Kidney epithelial cell (primary cell): ENCODE measurements around the gene WDR38. TPM values are rescaled to one million over a fixed set of nuclear protein-coding genes. Genes with fewer than 3 reads are reported as not detected.
A peak's percentile ranks its signal among the peaks of the same experiment; 100 is the strongest.

Source experiments
- DNase-seq: peaks from one replicate; pipeline ENCODE4 v3.0.0-alpha.2; 2010; ENCODE audit warnings: low read depth
- H3K27me3 ChIP-seq: 2 replicates; pipeline ENCODE4 v1.6.0; 2011; ENCODE audit warnings: low read length; ENCODE audit not compliant: control insufficient read depth, insufficient read depth
- H3K36me3 ChIP-seq: 2 replicates; pipeline ENCODE4 v1.5.1; 2011; ENCODE audit warnings: low read length; ENCODE audit not compliant: control insufficient read depth, insufficient read depth
- H3K4me3 ChIP-seq: 2 replicates; pipeline ENCODE4 v1.5.1; 2011; ENCODE audit warnings: low read depth, mild to moderate bottlenecking, control low read depth, low read length
- CTCF ChIP-seq: IDR thresholded peaks from 2 replicates; pipeline ENCODE4 v1.5.1; 2011; ENCODE audit warnings: mild to moderate bottlenecking, moderate library complexity, low read length, control low read depth, inconsistent platforms; ENCODE audit not compliant: insufficient read depth, poor library complexity, severe bottlenecking
- total RNA-seq: library from RNA; depleted of rRNA; stranded (reverse); fragments of >200 nt; gene quantifications from 2 replicates; pipeline ENCODE4 v1.2.3, GENCODE V29; 2015

WDR38 gene
- total RNA-seq, 1 donor from 2014 or later: not detected

GRCh38 chr9:124890179-124890578 is 36.9 kb downstream of the WDR38 start:
- TF ChIP-seq CTCF: no peak
- no peak for DNase-seq
- Histone ChIP-seq H3K36me3 (peaks cover 2% of the 10 kb centered on the region), H3K4me3 (no peak overlapping the region), H3K27me3 (no peaks in the 10 kb centered on the region)

- no peak for DNase-seq
- TF ChIP-seq CTCF: no peak
- H3K4me3 ChIP-seq: no peak overlapping the region
- no peaks in the 10 kb centered on the region for H3K27me3 ChIP-seq
- peaks cover under 1% of the 10 kb centered on the region for H3K36me3 ChIP-seq
Observed at GRCh38 chr9:124894035-124894740, 40.9 kb downstream of the WDR38 start.

GRCh38 chr9:124894741-124895170 is 41.5 kb downstream of the WDR38 start:
- Histone ChIP-seq H3K36me3 (peaks cover 1% of the 10 kb centered on the region), H3K4me3 (no peak overlapping the region), H3K27me3 (no peaks in the 10 kb centered on the region)
- TF ChIP-seq CTCF: peak; percentile 44
- DNase-seq: no peak

- peaks cover 1% of the 10 kb centered on the region for H3K36me3 ChIP-seq
- no peak for DNase-seq
- H3K27me3 ChIP-seq: no peaks in the 10 kb centered on the region
- TF ChIP-seq CTCF: no peak
- H3K4me3 ChIP-seq: no peak overlapping the region
Observed at GRCh38 chr9:124897570-124898460, 44.6 kb downstream of the WDR38 start.

- TF ChIP-seq CTCF: no peak
- Histone ChIP-seq H3K27me3 (no peaks in the 10 kb centered on the region), H3K4me3 (no peak overlapping the region), H3K36me3 (peaks cover 1% of the 10 kb centered on the region)
- DNase-seq: no peak
Observed at GRCh38 chr9:124899845-124900244, 46.6 kb downstream of the WDR38 start.
